Measurements from ENCODE around the gene NUP93.

GRCh38 chr16:56765949-56766348 lies 36.0 kb downstream of the NUP93 start:
- TF ChIP-seq ZFX (IDR thresholded peaks at IDR 0.05) (no peak), SIN3A (IDR thresholded peaks at IDR 0.05; ENCODE audit: low read depth) (no peak), EZH2 (IDR thresholded peaks at IDR 0.05) (no peak), CTCF (IDR thresholded peaks at IDR 0.05 in 2 of 3, conservative IDR thresholded peaks at IDR 0.05 in 1 of 3; ENCODE audit: borderline replicate concordance in 1 of 3, insufficient read depth in 1 of 3, low read depth in 2 of 3, low read length in 2 of 3) (no peak), POLR2AphosphoS5 (IDR thresholded peaks at IDR 0.05; ENCODE audit: low read depth, low read length) (no peak), MAX (IDR thresholded peaks at IDR 0.05) (no peak), POLR2A (IDR thresholded peaks at IDR 0.05; ENCODE audit: borderline replicate concordance, extremely low read depth, insufficient read depth, insufficient read length) (no peak), TCF7L2 (IDR thresholded peaks at IDR 0.05; ENCODE audit: borderline replicate concordance, extremely low read depth, insufficient read depth, insufficient read length) (no peak), EGR1 (IDR thresholded peaks at IDR 0.05; ENCODE audit: low read depth) (no peak), RAD21 (IDR thresholded peaks at IDR 0.05; ENCODE audit: low read depth) (no peak), EZH2phosphoT487 (IDR thresholded peaks at IDR 0.05; ENCODE audit: borderline replicate concordance) (no peak), ZNF274 (IDR thresholded peaks at IDR 0.05; ENCODE audit: low read depth, low read length) (no peak)

All from HCT116 (cell line).